Middle frontal gyrus (tissue), 1 donor: ENCODE results near the gene PRSS3.
"Not testable (repeated sequence)": the region's sequence is repeated elsewhere in the genome, so short reads cannot be mapped to it uniquely, and the experiment has no call there.

ENCODE experiments used
- DNase-seq: peaks from one replicate; pipeline ENCODE4 v3.0.0-alpha.2; 2015; ENCODE audit warnings: low spot score; ENCODE audit errors: extremely low spot score

Gene PRSS3

GRCh38 chr9:33785914-33786313, 9.4 kb upstream of the PRSS3 start:
- no peak for DNase-seq

GRCh38 chr9:33786681-33787080, 8.7 kb upstream of the PRSS3 start:
- DNase-seq, result no peak

DNA sequence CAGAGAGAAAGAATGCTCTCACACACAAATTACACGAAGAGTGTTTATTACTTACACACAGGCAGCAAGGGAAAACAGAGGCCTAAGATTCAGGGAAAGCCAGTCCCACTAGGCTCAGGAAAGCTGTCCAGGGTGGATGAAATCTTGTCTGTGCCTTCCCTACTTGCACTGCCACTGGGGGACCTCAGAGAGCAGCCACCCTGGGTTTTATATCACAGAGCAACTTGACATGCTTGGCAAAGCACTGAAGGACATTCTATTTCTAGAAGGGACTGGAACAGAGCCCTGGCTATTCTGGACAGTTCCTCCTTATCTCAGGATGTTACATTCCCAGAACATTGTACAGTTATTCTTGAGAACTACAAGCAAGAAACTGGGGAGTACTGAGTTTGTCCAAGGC, 7.5 kb upstream of the PRSS3 start:
- DNase-seq, result no peak

GRCh38 chr9:33789429-33789828, 5.9 kb upstream of the PRSS3 start:
- DNase-seq, result not testable (repeated sequence)

DNA sequence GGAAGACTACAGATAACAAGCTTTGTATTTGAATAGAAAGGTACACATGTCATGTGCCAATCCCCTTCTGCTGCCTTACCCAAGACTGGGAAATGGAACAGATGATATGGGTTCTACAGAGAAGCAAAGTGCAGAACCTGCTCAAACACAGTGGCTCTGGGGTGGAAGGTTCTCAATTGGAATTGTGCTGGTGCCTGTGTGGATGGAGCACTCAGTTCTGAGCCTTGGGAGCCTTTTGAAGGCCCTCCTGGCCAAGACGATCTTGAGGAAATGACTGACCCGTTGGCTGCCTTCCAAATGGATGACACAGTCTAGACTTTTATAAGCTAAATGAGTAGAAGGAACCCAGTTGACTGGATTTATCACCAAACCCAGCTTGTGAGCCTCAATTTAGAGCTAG, 4.2 kb upstream of the PRSS3 start:
- DNase-seq, result no peak

DNA sequence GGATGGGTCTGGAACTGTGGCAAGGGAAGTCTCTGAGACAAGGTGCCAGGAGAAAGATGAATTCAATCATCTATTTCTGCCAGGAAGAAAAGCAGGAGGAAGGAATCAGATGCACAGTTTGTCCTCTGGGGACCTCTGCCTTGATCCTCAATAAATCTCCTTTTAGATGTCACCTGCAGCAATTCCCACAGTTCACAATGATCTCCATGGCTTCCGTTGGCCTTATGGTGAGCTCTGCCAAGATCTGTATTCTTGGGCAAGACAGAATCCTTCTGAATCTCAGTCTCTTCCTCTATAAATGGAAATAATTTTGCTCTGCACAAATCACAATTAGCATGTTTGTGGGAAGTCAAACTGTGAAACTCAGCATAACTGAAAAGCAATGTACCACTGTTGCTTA, 1.9 kb upstream of the PRSS3 start:
- DNase-seq, result not testable (repeated sequence)

GRCh38 chr9:33794560-33794959, 801 bp upstream of the PRSS3 start:
- DNase-seq, result no peak

DNA sequence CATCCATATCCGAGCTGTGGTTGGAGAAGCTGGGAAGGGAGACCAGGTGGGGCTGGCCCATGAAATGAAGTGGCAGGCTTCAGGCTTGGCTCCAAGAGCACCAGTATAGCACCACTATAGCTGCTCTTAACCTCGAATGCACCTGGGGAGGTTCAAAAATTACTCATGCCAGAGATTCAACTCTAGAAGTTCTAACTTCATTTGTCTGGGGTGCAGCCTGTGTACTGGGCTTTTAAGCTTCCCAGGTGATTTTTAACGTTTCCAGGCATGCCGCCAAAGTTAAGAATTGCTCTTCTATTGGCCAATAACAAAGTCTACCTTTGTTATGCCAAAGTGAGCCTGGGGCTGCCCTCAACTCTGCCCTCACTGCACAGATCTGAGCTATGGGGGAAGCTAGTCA, 458 bp downstream of the PRSS3 start:
- DNase-seq, result no peak

DNA sequence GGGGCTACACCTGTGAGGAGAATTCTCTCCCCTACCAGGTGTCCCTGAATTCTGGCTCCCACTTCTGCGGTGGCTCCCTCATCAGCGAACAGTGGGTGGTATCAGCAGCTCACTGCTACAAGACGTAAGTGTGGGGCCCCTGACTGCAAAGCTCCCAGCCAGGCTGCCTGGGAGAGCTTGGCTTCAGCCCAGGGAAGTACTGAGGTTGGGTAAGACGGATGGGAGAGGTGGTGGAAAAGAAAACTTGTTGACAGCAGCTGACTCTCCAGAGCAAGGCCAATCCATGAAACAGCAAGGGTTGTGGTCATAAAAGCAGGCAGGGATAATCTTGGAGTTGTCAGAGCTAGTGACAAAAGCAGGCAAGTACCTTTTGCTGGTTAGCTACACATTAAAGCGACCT, 1.3 kb downstream of the PRSS3 start:
- DNase-seq, result not testable (repeated sequence)

- DNase-seq, result no peak
Observed at GRCh38 chr9:33797837-33798236, 2.5 kb downstream of the PRSS3 start.

DNA sequence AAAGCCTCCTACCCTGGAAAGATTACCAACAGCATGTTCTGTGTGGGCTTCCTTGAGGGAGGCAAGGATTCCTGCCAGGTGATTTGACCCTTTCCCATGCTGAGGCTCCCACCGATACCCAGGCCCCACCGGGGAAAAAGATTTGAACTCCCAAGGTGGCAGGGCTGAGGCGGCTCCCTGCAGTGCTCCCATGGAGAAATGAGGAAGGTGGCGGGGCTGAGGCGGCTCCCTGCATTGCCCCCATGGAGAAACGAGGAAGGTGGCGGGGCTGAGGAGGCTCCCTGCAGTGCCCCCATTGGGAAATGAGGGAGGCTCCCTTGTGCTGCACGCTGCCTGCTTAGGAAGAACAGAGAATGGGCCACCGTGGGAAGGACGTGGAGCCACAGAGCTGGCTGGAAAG, 3.2 kb downstream of the PRSS3 start:
- DNase-seq, result no peak

DNA sequence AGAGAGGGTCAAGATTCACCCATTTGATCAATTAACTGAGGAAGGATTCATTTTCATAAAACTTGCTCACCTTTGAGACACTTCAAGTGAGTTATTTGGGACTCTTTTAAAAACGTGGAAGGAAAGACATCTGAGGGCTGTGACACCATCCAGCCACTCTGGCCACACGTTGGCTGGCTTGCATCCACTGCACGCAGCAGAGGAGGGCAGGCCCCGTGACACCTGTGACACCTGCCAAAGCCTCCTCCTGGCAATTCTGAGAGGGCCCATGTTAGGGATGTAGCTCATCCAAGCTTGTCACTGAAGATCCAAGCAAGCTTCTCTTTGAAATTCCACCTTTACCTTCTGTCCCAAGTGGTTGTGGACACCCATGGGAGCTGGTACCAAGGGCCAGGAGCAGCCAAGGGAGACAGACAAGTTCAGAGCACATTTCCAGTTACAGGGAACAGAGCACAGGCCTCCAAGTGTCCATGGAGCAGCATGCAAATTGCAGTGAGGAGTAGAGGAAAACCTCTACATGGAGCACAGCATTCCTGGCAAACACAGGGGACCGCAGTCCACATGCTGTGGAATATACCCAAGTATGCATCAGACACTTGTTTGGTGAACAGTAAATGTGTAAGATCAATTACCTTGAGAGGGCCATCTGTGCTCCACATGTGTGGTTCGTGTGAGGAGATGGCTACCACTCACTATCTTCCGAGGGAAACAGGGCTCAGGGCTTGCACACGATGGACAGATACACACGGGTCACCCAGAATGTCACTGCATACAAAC, 4.8 kb downstream of the PRSS3 start:
- no peak for DNase-seq

GRCh38 chr9:33800886-33801285, 5.5 kb downstream of the PRSS3 start:
- no peak for DNase-seq

DNA sequence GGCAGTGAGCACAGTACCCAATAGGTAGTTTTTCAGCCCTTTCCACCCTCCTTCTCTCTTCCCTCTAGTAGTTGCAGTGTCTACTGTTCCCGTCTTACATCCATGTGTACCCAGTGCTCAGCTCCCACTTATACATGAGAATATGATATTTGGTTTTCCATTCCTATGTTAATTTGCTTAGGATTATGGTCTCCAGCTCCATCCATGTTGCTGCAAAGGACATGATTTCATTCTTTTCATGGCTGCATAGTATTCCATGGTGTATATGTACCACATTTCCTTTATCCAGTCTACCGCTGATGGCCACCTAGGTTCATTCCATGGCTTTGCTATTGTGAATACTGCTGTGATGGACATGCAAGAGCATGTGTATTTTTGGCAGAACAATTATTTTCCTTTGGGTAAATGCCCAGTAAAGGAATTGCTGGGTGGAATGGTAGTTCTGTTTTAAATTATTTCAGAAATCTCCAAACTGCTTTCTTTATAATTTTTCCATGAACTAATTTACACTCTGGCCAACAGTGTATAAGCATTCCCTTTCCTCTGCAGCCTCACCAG, 6.7 kb downstream of the PRSS3 start:
- DNase-seq, result not testable (repeated sequence)

GRCh38 chr9:33804196-33804595, 8.8 kb downstream of the PRSS3 start:
- DNase-seq, result not testable (repeated sequence)

GRCh38 chr9:33807156-33807555, 11.8 kb downstream of the PRSS3 start:
- DNase-seq, result not testable (repeated sequence)

- DNase-seq, result not testable (repeated sequence)
Observed at GRCh38 chr9:33808979-33809322, 13.6 kb downstream of the PRSS3 start.

GRCh38 chr9:33809506-33809905, 14.1 kb downstream of the PRSS3 start:
- DNase-seq, result no peak

DNA sequence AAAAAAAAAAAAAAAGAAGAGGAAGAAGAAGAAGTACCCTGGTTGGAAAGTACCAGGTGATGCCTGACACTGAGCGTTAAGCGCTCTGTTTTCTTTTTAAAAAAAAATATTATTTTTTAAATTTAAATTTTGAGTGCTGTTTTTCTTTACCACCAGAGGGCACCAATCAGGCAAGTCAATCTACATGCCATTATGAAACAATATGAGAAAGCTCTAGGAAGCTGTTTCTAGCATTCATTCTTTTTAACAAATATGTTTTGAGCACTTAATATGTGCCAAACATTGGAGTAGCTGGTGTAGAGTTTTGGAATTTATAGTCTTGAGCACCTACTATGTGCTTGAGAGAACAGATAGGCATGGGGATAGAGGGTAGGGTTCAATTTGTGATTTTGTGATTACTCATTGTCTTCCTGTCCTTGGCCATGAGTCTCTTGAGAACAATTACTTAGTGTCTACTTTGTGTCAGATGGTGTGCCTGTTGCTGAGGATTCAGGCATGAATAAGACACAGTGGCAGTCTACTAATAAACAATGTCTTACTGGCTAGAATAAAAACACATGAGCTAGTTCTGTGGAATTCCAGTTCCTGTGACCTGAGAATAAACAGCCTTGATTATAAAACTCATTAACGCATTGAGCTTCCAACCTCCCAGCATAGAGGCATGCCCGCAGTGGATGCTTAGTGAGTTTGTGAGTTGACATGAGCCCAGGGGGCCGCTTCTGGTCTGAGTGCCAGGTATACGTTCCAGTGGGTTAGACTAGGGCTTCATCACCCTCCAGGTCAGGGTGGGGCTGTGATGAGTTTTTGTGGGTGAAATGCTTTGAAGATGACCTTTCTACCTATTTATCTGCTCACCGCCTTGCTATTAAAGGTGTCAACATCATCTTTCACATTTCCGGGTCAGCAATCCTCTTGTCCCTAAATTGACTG, 18.6 kb downstream of the PRSS3 start:
- DNase-seq, result no peak

DNA sequence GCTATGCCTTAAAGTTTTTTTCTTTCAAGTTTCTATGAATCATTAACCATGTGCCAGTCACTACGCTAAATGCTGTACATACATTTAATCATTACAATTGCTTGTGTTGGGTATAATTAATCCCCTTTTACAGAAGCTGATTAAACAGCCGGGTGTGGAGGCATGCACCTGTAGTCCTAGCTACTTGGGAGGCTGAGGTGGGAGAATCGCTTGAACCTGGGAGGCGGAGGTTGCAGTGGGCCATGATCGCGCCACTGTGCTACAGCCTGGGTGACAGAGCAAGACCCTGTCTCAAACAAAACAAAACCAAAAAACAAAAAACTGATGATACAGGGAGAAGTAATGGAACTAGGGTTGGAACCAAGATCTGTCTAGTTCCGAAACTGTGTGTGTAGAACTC, 20.4 kb downstream of the PRSS3 start:
- no peak for DNase-seq

DNA sequence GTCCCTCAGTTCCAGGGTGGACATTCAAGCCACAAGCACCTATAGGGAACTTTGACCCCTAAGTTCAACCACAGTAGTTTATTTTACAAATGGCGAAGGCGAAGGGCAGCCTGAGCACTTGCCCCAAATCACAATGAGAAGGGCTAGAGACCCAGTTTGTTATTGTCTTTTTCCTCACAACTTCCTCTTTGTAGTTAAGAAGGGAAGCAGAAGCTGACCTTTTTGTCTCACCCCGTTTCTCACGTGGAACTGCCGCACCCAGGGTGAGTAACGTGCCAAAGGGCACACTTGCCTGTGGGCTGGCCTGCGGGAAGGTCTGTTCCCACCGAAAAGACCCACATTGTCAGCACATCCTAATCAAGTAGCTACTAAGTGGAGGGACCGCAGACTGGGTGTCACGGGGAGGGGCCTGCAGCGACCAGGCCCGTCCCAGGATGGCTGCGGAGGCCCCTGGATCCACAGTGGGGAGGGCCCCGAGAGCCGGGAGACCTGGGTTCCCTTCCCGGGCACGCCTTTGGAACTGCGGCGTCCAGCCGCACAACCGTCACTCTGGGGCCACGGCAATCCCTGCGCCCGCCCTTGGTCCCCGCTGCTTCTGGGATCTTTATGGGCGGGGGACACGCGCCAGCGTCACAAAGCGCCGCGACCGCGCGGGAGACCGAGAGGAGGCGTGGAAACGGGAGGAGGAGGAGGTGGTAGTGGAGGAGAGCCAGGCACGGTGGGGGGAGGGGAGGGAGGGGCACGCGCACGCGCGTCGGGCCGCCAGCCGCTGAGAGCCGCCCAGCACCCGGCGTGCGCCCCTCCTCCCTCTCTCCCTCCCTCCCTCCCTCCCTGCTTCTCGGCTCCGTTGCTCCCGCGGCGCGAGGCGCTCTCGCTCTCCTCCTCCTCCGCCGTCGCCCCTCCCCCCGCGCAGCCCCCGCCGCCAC, 21.2 kb downstream of the PRSS3 start, which contains the start of gene UBE2R2:
UBE2R2 (plus strand) TSS at position 834 of the 926 bp plus-strand sequence. CDS start 598 bp downstream, outside the sequence.
- peak; percentile 80 for DNase-seq
